ENCODE measurements around the gene NCKIPSD.
"Not testable (repeated sequence)": the region's sequence is repeated elsewhere in the genome, so short reads cannot be mapped to it uniquely, and the experiment has no call there.

DNA sequence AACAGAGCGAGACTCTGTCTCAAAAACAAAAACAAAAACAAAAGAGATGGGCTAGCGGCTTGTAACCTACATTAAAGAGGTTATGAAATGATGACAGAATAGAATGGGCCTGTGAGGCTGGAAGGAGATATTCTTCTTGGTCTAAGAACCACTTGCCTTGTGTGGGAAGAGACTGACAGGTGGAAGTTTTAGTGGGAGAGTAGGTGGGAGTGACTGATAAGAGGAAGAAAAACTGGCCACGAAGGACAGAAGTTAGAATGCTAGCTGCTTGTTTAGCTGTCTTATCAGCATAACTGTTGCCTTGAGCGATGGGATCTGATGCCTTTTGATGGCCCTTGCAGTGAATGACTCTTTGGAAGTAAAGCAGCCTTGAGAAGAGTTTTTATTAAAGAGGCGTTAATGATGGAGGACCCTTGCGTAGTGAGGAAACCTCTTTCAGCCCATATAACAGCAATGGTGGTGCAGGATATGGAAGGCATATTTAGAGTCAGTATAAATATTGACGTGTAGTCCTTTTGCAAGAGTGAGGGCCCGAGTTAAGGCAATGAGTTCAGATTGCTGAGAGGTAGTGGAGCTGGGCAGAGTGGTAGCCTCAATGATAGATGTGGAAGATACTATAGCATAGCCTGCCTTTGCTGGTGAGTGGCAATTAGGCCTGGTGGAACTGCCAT lies 39.6 kb upstream of the NCKIPSD start:
- TF ChIP-seq CTCF (tag by site-specific recombination; IDR thresholded peaks at IDR 0.05); ZBTB17 (tag by site-specific recombination; IDR thresholded peaks at IDR 0.05); ELK4 (IDR thresholded peaks at IDR 0.05; ENCODE audit: borderline replicate concordance, low read depth, low read length); YY1 (tag by site-specific recombination; IDR thresholded peaks at IDR 0.05); ZNF660 (tag by site-specific recombination; IDR thresholded peaks at IDR 0.05); SP2 (tag by site-specific recombination; IDR thresholded peaks at IDR 0.05); ZBTB7A (tag by site-specific recombination; IDR thresholded peaks at IDR 0.05; ENCODE audit: low read depth): not testable (repeated sequence)
- TF ChIP-seq, protein P1, sequence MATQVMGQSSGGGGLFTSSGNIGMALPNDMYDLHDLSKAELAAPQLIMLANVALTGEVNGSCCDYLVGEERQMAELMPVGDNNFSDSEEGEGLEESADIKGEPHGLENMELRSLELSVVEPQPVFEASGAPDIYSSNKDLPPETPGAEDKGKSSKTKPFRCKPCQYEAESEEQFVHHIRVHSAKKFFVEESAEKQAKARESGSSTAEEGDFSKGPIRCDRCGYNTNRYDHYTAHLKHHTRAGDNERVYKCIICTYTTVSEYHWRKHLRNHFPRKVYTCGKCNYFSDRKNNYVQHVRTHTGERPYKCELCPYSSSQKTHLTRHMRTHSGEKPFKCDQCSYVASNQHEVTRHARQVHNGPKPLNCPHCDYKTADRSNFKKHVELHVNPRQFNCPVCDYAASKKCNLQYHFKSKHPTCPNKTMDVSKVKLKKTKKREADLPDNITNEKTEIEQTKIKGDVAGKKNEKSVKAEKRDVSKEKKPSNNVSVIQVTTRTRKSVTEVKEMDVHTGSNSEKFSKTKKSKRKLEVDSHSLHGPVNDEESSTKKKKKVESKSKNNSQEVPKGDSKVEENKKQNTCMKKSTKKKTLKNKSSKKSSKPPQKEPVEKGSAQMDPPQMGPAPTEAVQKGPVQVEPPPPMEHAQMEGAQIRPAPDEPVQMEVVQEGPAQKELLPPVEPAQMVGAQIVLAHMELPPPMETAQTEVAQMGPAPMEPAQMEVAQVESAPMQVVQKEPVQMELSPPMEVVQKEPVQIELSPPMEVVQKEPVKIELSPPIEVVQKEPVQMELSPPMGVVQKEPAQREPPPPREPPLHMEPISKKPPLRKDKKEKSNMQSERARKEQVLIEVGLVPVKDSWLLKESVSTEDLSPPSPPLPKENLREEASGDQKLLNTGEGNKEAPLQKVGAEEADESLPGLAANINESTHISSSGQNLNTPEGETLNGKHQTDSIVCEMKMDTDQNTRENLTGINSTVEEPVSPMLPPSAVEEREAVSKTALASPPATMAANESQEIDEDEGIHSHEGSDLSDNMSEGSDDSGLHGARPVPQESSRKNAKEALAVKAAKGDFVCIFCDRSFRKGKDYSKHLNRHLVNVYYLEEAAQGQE (tag by site-specific recombination; IDR thresholded peaks at IDR 0.05) = not testable (repeated sequence)

Measured in HEK293 (cell line).